HG02885 (cell line): ENCODE measurements around the gene ZCCHC17.

ENCODE experiments used
- ATAC-seq: cut with Tn5 transposase; IDR thresholded peaks from one replicate; pipeline ENCODE4 v1.9.1; 2021; ENCODE audit warnings: mild to moderate bottlenecking; ENCODE audit not compliant: unreplicated experiment, poor library complexity

The ZCCHC17 gene

GRCh38 chr1:31366796-31367195 lies 70.0 kb downstream of the ZCCHC17 start:
- no peak for ATAC-seq

- no peak for ATAC-seq
Observed at GRCh38 chr1:31368611-31369107, 71.8 kb downstream of the ZCCHC17 start.

- no peak for ATAC-seq
Observed at GRCh38 chr1:31370021-31370420, 73.2 kb downstream of the ZCCHC17 start.

- ATAC-seq = no peak
Observed at GRCh38 chr1:31370565-31370964, 73.7 kb downstream of the ZCCHC17 start.

GRCh38 chr1:31371121-31371959 lies 74.5 kb downstream of the ZCCHC17 start:
- no peak for ATAC-seq

- no peak for ATAC-seq
Observed at GRCh38 chr1:31372051-31372450, 75.2 kb downstream of the ZCCHC17 start.

- no peak for ATAC-seq
Observed at GRCh38 chr1:31372751-31373055, 75.9 kb downstream of the ZCCHC17 start.

- no peak for ATAC-seq
Observed at GRCh38 chr1:31373056-31373896, 76.4 kb downstream of the ZCCHC17 start, which contains the start of gene FABP3. Gene FABP3, minus strand, starts transcription at chr1:31373076. Its CDS starts 62 bp downstream, at chr1:31373014.

- no peak for ATAC-seq
Observed at GRCh38 chr1:31373897-31374486, 77.2 kb downstream of the ZCCHC17 start.

- ATAC-seq = no peak
Observed at GRCh38 chr1:31374511-31375196, 77.8 kb downstream of the ZCCHC17 start.

- no peak for ATAC-seq
Observed at GRCh38 chr1:31376375-31377134, 79.7 kb downstream of the ZCCHC17 start.

- no peak for ATAC-seq
Observed at GRCh38 chr1:31377364-31377863, 80.6 kb downstream of the ZCCHC17 start.

- ATAC-seq = no peak
Observed at GRCh38 chr1:31378001-31378400, 81.2 kb downstream of the ZCCHC17 start.

- no peak for ATAC-seq
Observed at GRCh38 chr1:31380181-31380580, 83.3 kb downstream of the ZCCHC17 start.

- ATAC-seq = no peak
Observed at GRCh38 chr1:31381394-31382294, 84.8 kb downstream of the ZCCHC17 start.

- ATAC-seq = no peak
Observed at GRCh38 chr1:31382379-31382989, 85.7 kb downstream of the ZCCHC17 start.

- no peak for ATAC-seq
Observed at GRCh38 chr1:31383967-31384366, 87.1 kb downstream of the ZCCHC17 start.
